ENCODE measurements around the gene TMEM270.

DNA sequence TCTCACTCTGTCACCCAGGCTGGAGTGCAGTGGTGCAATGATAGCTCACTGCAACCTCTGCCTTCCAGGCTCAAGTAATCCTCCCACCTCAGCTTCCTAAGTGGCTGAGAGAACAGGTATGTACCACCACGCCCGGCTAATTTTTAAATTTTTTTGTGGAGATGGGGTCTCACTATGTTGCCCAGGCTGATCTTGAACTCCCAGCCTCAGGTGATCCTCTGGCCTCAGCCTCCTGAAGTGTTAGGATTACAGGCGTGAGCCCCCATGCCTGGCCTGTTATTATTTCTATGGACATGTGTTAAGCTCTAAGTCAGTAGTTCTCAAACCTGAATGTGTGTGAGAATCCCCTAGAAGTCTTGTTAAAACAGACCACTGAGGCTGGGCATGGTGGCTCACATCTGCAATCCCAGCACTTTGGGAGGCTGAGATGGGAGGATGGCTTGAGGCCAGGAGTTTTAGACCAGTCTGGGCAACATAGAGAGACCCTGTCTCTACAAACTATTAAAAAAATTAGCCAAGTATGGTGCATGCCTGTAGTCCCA, 24.5 kb downstream of the TMEM270 start:
- TF ChIP-seq POLR2AphosphoS5 (IDR thresholded peaks at IDR 0.05) (no peak), POLR2A (IDR thresholded peaks at IDR 0.05; ENCODE audit: low read depth) (no peak)
- TF ChIP-seq, protein P1, sequence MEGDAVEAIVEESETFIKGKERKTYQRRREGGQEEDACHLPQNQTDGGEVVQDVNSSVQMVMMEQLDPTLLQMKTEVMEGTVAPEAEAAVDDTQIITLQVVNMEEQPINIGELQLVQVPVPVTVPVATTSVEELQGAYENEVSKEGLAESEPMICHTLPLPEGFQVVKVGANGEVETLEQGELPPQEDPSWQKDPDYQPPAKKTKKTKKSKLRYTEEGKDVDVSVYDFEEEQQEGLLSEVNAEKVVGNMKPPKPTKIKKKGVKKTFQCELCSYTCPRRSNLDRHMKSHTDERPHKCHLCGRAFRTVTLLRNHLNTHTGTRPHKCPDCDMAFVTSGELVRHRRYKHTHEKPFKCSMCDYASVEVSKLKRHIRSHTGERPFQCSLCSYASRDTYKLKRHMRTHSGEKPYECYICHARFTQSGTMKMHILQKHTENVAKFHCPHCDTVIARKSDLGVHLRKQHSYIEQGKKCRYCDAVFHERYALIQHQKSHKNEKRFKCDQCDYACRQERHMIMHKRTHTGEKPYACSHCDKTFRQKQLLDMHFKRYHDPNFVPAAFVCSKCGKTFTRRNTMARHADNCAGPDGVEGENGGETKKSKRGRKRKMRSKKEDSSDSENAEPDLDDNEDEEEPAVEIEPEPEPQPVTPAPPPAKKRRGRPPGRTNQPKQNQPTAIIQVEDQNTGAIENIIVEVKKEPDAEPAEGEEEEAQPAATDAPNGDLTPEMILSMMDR (IDR thresholded peaks at IDR 0.05), result no peak

Measured in esophagus muscularis mucosa (tissue), 3 donors.